OCI-LY3 (cell line): ENCODE data around the gene ADAMTS2.

Experiments
- H2AFZ ChIP-seq: fragments of 200-600, 300-600 bp; shearing (Covaris generic); 2 replicates; pipeline ENCODE4 v1.6.0; 2014; ENCODE audit warnings: antibody characterized with exemption, low read depth, low read length
- H3K27ac ChIP-seq: fragments of 200-600, 300-600 bp; sonication (generic); 2 replicates; pipeline ENCODE4 v1.5.1; 2014; ENCODE audit warnings: mild to moderate bottlenecking, low read length, moderate library complexity, mixed read lengths
- H3K27me3 ChIP-seq: fragments of 200-600, 300-600 bp; sonication (generic); 2 replicates; pipeline ENCODE4 v1.6.1; 2014; ENCODE audit warnings: low read depth, low read length, mixed read lengths
- H3K36me3 ChIP-seq: fragments of 200-600, 300-600 bp; sonication (generic); replicated peaks from 2 replicates; pipeline ENCODE3; 2014; ENCODE audit warnings: low read depth, low read length, mixed read lengths
- H3K4me1 ChIP-seq: fragments of 300-600, 200-600 bp; sonication (generic); 2 replicates; pipeline ENCODE4 v1.6.1; 2014; ENCODE audit warnings: low read length, mixed read lengths
- H3K4me2 ChIP-seq: fragments of 200-600, 300-600 bp; sonication (generic); 2 replicates; pipeline ENCODE4 v1.6.1; 2014; ENCODE audit warnings: low read length, mixed read lengths
- H3K4me3 ChIP-seq: fragments of 300-600, 200-600 bp; sonication (generic); 2 replicates; pipeline ENCODE4 v1.5.1; 2014; ENCODE audit warnings: antibody characterized with exemption, mild to moderate bottlenecking, low read length, moderate library complexity
- H3K79me2 ChIP-seq: fragments of 300-600, 200-600 bp; shearing (Covaris generic); 2 replicates; pipeline ENCODE4 v1.6.1; 2014; ENCODE audit warnings: mild to moderate bottlenecking, low read length, mixed read lengths
- H3K9ac ChIP-seq: fragments of 300-600, 200-600 bp; shearing (Covaris generic); 2 replicates; pipeline ENCODE4 v1.6.0; 2014; ENCODE audit warnings: mild to moderate bottlenecking, low read length, moderate library complexity
- H3K9me3 ChIP-seq: fragments of 200-600, 300-600 bp; shearing (Covaris generic); 2 replicates; pipeline ENCODE4 v1.6.1; 2014; ENCODE audit warnings: low read length, mixed read lengths; ENCODE audit not compliant: insufficient read depth
- H4K20me1 ChIP-seq: fragments of 200-600, 300-600 bp; sonication (generic); 2 replicates; pipeline ENCODE4 v1.6.1; 2016; ENCODE audit warnings: low read length, mixed read lengths; ENCODE audit not compliant: insufficient read depth
- EZH2phosphoT487 ChIP-seq: fragments of 200-600 bp; shearing (Covaris generic); IDR thresholded peaks from 2 replicates; pipeline ENCODE4 v1.6.1; 2018; ENCODE audit warnings: antibody characterized with exemption, mixed run types, low read depth
- TF ChIP-seq, protein P1 (sequence below): fragments of 200-600, 300-600 bp; sonication (generic); IDR thresholded peaks from 2 replicates; pipeline ENCODE4 v1.5.1; 2014; ENCODE audit warnings: antibody characterized with exemption, low read length, low read depth

The ADAMTS2 gene

DNA sequence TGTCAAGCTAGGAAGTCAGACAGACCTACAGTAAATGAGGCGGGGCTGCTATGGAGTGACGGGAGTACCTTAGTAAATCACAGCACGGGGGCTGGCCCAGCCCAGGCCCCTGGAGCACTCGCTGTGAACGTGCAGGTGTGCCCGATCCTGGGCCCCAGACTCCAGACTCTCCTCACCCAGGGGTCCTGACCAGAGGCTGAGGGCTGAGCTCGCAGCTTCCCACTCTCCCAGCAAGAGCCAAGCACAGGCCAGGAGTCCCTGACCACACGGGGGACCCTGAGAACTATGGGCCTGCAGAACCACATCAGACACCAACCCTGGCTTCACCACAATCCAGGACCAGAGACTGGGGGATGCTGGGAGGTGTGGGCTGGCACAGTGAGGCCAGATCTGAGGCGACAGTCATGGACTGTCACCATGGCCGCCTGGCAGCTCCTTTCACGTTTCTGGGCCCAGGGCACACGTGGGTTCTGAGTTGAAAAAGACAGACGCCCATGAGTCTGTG is 73.4 kb downstream of the ADAMTS2 start:
- Histone ChIP-seq H3K9me3 (no peaks in the 10 kb centered on the region), H3K36me3 (no peaks in the 10 kb centered on the region), H3K27me3 (no peaks in the 10 kb centered on the region), H4K20me1 (no peaks in the 10 kb centered on the region), H3K4me1 (no peaks in the 10 kb centered on the region), H2AFZ (no peak overlapping the region), H3K4me2 (no peak overlapping the region), H3K27ac (no peak overlapping the region), H3K4me3 (no peak overlapping the region), H3K9ac (no peak overlapping the region), H3K79me2 (no peaks in the 10 kb centered on the region)
- TF ChIP-seq, protein P1, sequence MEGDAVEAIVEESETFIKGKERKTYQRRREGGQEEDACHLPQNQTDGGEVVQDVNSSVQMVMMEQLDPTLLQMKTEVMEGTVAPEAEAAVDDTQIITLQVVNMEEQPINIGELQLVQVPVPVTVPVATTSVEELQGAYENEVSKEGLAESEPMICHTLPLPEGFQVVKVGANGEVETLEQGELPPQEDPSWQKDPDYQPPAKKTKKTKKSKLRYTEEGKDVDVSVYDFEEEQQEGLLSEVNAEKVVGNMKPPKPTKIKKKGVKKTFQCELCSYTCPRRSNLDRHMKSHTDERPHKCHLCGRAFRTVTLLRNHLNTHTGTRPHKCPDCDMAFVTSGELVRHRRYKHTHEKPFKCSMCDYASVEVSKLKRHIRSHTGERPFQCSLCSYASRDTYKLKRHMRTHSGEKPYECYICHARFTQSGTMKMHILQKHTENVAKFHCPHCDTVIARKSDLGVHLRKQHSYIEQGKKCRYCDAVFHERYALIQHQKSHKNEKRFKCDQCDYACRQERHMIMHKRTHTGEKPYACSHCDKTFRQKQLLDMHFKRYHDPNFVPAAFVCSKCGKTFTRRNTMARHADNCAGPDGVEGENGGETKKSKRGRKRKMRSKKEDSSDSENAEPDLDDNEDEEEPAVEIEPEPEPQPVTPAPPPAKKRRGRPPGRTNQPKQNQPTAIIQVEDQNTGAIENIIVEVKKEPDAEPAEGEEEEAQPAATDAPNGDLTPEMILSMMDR, result no peak
- no peak for TF ChIP-seq EZH2phosphoT487

DNA sequence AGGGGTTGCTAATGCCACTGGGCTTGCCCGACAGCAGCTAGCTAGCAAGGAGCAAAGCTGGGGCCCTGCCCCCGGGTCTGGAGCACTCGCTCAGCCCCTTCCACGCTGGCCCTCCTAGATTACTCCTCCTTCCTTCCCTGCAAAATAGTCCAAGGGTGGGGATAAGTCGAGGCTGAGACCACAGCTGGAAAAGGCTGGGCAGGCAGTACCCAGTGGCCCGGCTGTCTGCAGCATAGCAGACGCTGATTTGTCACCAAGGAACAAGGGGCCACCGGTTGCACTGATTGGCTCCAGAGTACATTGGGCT is 73.9 kb downstream of the ADAMTS2 start:
- TF ChIP-seq EZH2phosphoT487, result no peak
- TF ChIP-seq, protein P1, result no peak
- Histone ChIP-seq H3K36me3 (no peaks in the 10 kb centered on the region), H3K4me2 (no peak overlapping the region), H3K4me3 (no peak overlapping the region), H3K27ac (no peak overlapping the region), H3K4me1 (no peaks in the 10 kb centered on the region), H4K20me1 (no peaks in the 10 kb centered on the region), H3K27me3 (no peaks in the 10 kb centered on the region), H3K9ac (no peak overlapping the region), H2AFZ (no peak overlapping the region), H3K9me3 (no peaks in the 10 kb centered on the region), H3K79me2 (no peaks in the 10 kb centered on the region)

DNA sequence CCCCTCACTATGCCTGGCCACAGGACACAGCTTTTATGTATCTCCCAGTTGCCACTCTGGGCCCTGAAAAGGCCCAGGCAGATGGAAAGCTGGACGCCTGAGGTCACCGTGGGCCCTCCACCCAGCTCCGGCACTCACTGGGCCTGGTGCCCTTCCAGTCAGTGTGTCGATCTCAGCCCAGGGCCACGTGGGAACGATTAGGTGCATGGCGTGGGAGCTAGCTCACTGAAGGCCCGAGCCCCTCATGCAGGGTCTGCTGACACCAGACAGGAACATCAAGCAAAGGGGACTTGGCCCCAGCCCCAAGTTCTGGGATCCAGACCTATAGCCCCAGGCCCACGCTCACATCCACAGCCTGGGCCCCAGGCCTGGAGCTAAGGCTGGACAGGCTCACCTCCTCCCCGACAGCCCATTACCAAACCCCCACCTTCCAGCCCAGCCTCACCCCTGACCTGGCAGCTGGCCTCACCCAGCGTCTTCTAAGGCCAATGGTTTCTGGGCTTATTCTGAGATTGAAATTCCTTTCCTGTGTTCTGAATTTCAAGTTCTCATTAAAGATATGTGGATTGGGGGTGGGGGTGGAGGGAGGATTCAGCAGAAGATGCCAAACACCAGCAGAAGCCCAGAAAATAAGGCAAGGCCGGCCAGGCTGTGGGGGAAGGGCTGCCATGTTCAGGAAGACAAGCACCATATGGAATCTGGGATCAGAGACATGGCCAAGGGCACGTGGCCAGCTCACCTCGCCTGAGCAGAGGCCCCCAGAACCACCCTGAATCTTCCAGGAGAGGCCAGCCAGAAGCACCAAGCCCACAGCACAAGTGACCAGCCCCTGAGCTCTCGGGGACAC is 74.5 kb downstream of the ADAMTS2 start:
- H3K79me2 ChIP-seq, result no peaks in the 10 kb centered on the region
- no peaks in the 10 kb centered on the region for H3K4me1 ChIP-seq
- H3K4me2 ChIP-seq, result no peak overlapping the region
- TF ChIP-seq EZH2phosphoT487, result no peak
- TF ChIP-seq, protein P1, result no peak
- H3K4me3 ChIP-seq, result no peak overlapping the region
- H2AFZ ChIP-seq, result no peak overlapping the region
- no peaks in the 10 kb centered on the region for H3K27me3 ChIP-seq
- no peak overlapping the region for H3K9ac ChIP-seq
- no peaks in the 10 kb centered on the region for H3K9me3 ChIP-seq
- H3K27ac ChIP-seq, result no peak overlapping the region
- H3K36me3 ChIP-seq, result no peaks in the 10 kb centered on the region
- H4K20me1 ChIP-seq, result no peaks in the 10 kb centered on the region

DNA sequence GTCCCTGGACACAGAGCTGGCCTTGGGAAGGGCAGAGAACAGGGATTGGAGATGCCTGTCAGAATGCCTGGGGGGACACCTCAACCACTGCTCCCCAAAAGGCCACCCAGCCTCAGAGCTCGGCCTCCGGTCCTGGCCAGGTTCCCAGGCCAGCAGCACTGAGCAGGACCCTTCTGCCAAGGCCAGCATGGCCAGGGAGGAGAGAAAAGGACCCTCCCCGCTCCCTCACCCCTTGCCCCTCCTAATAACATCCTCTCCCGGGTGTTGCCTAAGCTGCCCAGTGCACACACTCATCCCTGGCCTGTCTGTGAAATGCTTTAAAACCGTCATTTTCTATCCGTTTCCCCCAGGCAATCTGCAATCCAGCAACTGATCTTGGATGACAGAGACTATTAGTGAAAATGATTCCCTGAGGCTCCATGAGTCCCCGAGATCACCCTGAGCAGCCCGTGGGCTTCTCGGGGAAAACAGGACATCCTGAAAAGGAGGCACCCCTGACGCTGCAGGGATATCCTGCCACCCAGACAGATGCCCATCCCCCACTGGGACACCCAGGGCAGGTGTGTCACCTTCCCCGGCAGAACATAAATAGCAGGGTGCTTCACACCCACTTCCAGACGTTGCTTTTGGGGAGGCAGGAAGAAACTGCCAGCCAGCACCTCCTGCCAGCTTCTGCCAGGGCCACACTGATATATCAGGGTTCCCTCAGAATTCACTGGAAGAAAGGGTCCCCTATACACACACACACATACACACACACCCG is 75.3 kb downstream of the ADAMTS2 start:
- TF ChIP-seq, protein P1, result no peak
- Histone ChIP-seq H3K9me3 (no peaks in the 10 kb centered on the region), H3K27ac (no peak overlapping the region)

More for the DNA sequence above, 75.3 kb downstream of the ADAMTS2 start:
- H3K9ac ChIP-seq, result no peak overlapping the region
- H3K4me3 ChIP-seq, result no peak overlapping the region
- no peaks in the 10 kb centered on the region for H4K20me1 ChIP-seq
- no peaks in the 10 kb centered on the region for H3K27me3 ChIP-seq
- no peaks in the 10 kb centered on the region for H3K4me1 ChIP-seq
- no peak overlapping the region for H3K4me2 ChIP-seq
- no peaks in the 10 kb centered on the region for H3K79me2 ChIP-seq
- H3K36me3 ChIP-seq, result no peaks in the 10 kb centered on the region
- H2AFZ ChIP-seq, result no peak overlapping the region
